GM19035 (cell line): Measurements from ENCODE around the gene TLCD2.
"Not testable (repeated sequence)": the region's sequence is repeated elsewhere in the genome, so short reads cannot be mapped to it uniquely, and the experiment has no call there.

ENCODE experiments used
- ATAC-seq: cut with Tn5 transposase; IDR thresholded peaks from one replicate; pipeline ENCODE4 v1.9.1; 2021; ENCODE audit not compliant: unreplicated experiment

TLCD2 gene, protein sequence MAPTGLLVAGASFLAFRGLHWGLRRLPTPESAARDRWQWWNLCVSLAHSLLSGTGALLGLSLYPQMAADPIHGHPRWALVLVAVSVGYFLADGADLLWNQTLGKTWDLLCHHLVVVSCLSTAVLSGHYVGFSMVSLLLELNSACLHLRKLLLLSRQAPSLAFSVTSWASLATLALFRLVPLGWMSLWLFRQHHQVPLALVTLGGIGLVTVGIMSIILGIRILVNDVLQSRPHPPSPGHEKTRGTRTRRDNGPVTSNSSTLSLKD

GRCh38 chr17:1709971-1710806 lies at the start of gene TLCD2:
TLCD2 (minus strand) TSS chr17:1710377; CDS start chr17:1710242, 135 bp downstream.
- no peak for ATAC-seq

GRCh38 chr17:1759529-1759928 lies 49.4 kb upstream of the TLCD2 start:
- no peak for ATAC-seq

- ATAC-seq = no peak
Observed at GRCh38 chr17:1758807-1759206, 48.6 kb upstream of the TLCD2 start.

DNA sequence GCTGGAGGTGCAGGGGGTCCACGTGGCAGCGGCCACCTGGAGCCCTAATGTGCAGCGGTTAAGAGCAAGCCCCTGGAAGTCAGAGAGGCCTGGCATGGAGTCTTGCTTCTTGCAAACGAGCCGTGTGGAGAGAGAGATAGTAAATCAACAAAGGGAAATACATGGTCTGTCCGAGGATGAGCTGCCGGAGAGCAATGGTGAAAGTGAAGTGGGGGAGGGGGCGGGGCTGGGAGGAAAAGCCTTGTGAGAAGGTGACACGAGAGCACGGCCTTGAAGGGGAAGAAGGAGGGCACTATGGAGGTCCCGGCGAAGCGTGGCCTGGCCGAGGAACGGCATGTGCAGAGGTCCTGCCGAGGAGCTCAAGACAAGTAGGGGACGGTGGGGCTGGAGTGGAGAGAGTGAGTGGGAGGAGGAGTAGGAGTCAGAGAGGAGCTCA lies 45.7 kb upstream of the TLCD2 start:
- no peak for ATAC-seq

- ATAC-seq = no peak
Observed at GRCh38 chr17:1755252-1755826, 45.2 kb upstream of the TLCD2 start.

DNA sequence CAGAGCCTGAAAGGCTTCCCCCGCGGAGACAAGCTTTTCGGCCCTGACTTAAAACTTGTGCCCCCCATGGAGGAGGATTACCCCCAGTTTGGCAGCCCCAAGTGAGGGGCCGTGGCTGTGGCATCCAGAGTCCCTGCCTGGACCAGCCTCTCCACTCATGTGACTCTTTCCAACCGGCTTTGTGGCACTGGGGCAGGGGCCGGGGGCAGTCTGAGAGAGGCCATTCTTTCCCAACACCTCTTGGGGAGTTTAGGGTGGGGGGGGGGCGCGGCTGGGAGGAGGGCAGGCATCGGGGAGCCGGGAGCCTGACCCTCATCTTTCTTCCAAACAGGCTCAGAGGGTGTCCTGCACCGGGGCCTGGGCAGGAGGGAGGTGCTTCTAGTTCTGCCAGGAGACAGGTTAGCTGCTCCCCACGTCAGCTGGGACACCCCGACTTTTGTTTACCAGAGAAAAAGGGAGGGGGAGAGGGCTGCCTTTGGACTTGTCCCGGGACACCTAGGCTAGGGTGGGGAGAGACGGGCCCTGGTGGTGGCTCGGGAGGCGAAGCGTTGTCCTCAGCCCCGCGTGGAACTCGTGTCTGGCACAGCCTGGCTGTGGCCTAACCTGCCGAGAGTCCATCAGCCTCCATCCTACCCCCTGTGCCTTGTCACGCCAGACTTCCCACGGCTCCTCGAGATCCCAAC lies 44.4 kb upstream of the TLCD2 start:
- no peak for ATAC-seq

DNA sequence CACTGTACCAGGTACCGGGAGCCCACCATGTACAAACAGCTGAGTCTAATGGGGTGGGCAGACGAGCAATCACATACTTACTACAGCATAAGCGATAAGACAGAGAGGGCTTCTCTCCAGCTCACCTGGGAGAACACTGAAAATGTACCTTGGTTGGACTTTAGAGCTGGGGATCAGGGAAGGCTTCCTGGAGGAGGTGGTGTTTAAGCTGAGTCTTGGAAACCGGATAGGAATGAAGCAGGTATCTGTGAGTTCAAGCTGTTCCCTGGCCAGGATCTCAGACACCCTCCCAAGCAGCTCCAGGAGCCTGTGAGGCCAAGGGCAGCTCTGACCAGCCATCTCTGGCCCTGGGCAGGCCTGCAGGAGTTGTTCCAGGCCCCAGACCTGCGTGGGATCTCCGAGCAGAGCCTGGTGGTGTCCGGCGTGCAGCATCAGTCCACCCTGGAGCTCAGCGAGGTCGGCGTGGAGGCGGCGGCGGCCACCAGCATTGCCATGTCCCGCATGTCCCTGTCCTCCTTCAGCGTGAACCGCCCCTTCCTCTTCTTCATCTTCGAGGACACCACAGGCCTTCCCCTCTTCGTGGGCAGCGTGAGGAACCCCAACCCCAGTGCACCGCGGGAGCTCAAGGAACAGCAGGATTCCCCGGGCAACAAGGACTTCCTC lies 43.7 kb upstream of the TLCD2 start:
- ATAC-seq = no peak

GRCh38 chr17:1752425-1753262 lies 42.5 kb upstream of the TLCD2 start:
- ATAC-seq = no peak

- ATAC-seq = no peak
Observed at GRCh38 chr17:1750628-1751027, 40.5 kb upstream of the TLCD2 start.

DNA sequence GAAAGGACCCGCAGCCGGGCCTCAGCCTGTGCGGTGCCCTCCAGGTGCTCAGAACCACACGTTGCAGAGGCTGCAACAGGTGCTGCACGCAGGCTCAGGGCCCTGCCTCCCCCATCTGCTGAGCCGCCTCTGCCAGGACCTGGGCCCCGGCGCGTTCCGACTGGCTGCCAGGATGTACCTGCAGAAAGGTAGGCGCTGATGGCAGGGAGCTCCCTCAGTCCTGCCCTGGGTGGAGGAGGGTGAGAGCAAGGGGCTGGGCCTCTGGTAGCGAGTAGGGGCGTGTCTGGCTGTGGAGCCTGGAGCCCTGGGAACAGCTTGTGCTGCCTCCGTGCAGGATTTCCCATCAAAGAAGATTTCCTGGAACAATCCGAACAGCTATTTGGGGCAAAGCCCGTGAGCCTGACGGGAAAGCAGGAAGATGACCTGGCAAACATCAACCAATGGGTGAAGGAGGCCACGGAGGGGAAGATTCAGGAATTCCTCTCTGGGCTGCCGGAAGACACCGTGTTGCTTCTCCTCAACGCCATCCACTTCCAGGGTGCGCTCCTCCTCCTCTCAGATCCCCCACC lies 36.9 kb upstream of the TLCD2 start:
- ATAC-seq = no peak

- ATAC-seq = no peak
Observed at GRCh38 chr17:1745513-1746020, 35.4 kb upstream of the TLCD2 start.

GRCh38 chr17:1744551-1745512 lies 34.7 kb upstream of the TLCD2 start:
- no peak for ATAC-seq

GRCh38 chr17:1743088-1743439 lies 32.9 kb upstream of the TLCD2 start:
- no peak for ATAC-seq

GRCh38 chr17:1742371-1743087 lies 32.4 kb upstream of the TLCD2 start, which contains the start of gene SERPINF2:
SERPINF2 (plus strand) TSS chr17:1742871; CDS start chr17:1744996, 2,125 bp downstream.
- ATAC-seq = no peak

GRCh38 chr17:1741899-1742298 lies 31.7 kb upstream of the TLCD2 start:
- ATAC-seq = not testable (repeated sequence)

DNA sequence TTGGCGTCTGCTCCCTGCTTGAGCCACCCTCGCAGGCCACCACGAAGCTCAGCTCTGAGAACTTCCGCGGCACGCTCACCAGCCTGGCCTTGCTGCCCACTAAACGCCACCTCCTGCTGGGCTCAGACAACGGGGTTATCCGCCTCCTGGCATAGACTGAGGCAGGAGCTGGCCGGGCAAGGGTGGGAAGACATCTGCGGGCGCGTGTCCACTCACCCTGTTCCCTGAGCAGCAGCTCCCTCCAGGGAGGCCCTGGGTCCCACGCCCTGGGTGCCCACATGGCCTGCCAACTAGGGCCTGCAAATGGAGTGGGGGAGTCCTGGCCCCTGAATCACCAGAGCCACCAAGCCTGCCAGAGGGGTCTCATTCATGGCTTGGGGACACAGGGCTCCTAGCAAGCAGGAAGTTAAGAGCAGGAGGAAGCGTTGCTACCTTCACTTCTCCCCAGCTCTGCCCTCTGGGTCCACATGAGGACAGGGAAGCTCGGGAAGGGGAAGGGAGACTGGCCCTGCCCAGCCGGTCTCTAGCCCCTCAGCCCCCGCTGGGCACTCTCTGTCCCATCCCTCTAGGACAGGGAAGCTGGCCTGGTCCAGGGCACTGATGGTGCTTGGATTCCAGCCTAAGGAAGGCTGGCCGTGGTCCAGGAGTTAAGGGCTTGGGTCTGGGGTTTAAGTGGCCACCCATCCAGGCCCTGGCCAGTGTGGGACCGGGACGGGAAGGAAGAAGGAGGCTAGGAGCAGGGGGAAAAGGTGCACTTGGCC lies 27.5 kb upstream of the TLCD2 start:
- ATAC-seq = no peak
